Measurements from ENCODE around the gene RP2.

The RP2 gene

DNA sequence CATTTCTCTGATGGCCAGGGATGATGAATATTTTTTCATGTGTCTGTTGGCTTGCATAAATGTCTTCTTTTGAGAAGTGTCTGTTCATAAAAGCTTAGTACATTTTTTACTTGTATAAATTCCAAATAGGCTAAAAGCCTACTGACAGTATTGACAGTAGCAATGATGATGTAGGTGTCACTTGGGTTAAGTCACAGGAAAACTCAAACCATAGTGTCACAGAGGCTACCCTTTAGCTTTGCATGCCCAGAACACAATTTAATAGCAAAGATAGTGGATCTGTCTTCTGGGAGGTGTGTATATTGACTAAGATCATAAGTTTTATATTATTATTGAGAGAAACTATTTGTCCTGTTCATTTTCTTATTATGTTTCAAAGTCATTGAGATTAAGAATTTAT, 8.1 kb downstream of the RP2 start:
- no peak for DNase-seq

DNA sequence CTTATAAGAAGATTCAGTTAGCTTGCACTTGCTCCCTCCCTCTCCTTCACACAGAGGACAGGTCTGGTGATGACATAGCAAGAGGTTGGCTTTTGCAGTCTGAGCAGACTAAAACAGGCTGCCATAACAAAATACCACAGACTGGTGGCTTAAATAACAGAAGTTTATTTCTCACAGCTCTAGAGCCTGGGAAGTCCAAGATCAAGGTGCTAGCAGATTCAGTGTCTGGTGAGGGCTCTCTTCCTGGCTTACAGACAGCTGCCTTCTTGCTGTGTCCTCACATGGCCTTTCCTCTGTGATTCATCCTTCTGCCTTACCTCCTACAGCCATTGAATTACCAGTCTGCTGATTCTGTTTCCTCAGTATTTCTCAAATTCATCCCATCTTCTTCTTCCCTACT, 13.1 kb downstream of the RP2 start:
- DNase-seq, result no peak

DNA sequence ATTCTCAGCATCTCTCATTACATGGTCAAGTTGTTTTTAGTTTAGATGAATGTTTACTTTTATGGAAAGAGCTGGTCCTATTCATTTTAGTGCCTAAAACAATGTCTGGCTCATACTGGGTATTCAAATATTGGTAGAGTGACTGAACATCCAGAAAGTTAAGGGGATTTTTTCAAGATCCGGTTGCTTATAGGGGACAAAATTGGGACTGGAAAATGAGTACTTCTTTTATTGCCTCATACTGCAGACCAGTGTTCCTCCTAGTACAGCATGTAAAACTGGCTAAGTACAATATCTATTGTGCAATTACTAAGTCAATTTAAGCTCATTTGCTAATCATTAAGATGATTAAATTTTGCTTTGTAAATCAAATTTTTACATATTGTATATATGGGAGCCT, 13.9 kb downstream of the RP2 start:
- no peak for DNase-seq

DNA sequence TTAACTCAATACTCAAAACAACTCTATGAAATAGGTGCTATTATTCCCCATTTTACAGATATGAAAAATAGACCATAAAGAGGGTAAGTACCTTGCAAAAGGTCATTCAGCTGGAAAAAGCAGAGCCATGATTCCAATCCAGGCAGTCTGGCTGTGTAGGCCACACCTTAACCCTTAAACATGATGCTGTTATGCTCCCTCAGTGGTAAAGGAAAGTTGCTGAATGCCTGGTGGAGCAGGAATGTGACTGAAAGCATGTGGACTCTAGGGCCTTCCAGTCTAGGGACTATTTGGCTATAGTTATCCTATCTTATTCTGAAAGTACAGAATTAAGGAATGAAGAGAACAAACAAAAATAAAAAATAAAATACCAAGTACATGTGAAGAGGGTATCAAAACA, 19.6 kb downstream of the RP2 start:
- DNase-seq, result no peak

DNA sequence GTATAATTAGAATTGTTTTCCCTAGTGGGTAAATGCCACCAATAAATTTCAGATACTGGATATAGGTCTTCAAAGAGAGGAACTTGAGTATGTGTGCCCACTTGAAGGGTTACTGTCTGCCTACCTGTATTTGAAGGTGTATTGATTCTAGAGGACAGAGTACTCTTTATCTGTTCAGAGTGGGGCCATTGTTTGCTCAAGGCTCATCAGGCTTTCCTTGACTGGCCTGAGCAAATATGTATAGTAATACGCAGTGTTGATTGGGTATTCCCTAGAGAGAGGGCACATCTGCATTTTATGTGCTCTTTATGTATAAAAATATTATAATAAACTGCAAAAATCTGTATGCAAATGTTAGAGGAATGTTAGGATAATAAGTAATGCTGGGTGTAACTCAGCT, 23.7 kb downstream of the RP2 start:
- no peak for DNase-seq

DNA sequence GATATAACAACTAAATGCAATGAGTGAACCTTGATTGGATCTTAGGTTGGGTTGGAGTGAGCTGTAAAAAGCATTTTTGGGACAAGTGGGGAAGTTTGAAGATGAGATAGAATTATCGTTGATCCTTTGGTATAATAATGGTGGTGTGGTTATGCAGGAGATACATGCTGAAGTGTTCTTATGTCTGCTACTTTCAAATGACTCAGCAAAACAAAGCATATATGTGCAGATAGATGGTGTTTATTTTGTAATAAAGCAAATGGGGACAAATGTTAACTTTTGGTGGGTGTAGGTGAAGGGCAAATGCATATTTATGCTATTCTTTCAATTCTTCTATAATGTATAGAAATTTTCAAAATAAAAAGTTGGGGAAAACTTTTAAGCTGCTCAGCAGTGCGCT, 26.2 kb downstream of the RP2 start:
- no peak for DNase-seq

DNA sequence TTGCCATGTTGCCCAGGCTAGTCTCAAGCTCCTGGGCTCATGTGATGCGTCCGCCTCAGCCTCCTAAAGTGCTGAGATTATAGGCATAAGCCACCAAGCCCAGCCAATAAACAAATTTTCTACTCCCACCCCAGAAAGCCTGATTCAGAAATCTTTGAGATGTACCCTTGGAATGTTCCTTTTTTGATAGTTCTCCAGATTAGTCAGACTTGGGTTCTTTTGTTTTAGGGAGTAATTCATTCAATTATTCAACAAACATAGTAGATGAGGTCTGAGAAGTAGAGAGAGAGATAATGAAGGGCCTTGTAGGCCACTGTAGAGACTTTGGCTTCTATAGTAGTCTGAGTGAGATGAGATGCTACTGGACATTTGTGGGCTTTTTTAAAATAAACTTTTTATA, 27.8 kb downstream of the RP2 start:
- DNase-seq, result no peak

DNA sequence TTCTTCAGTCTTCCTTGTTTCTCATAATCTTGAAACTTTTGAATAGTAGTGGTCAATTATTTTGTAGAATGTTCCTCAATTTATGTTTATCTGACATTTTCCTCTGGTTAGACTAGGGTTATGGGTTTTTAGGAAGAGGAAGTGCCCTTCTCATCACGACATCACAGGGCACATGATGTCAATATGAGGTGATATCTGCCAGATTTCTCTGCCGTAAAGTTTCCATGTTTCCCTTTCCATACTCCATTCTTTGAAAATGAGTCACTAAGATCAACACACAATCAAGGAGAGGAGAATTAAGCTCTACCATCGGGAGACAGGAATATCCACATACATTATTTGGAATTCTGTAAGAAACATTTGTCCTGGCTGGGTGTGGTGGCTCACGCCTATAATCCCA, 28.4 kb downstream of the RP2 start:
- DNase-seq, result no peak

DNA sequence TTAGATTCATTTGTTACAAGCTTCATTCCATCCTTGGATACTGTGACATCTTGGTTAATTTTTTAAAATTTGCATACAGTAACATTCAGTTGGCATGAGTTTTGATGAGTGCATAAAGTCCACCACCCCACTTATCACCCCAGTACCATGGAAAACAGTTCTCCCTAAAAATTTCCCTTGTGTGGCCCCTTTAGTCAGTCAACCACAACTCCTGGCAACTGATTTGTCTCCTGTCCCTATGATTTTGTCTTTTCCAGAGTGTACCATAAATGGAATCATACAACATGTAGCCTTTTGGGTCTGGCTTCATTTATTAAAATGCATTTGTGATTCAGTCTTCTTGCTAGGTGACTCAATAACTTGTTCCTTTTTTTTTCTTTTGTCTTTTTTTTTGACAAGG, 29.9 kb downstream of the RP2 start:
- DNase-seq, result no peak

DNA sequence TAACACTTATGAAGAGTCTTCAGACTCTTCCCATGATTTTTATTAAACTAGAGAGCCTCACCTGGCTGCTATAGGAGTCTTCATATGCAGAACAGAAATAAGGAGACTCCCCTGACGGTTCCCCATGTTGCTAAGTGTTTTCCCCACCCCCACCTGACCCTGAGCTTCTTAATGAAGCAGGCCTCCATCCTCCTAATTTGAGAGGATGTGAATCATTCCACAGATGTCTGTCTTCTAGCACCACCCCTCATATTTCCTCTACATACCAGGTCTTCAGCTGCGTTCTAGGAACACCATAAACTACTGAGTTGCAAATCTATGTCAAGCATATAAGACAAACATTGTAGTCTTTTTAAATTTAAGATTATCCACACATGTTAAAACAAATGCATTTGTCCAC, 36.9 kb downstream of the RP2 start:
- no peak for DNase-seq

DNA sequence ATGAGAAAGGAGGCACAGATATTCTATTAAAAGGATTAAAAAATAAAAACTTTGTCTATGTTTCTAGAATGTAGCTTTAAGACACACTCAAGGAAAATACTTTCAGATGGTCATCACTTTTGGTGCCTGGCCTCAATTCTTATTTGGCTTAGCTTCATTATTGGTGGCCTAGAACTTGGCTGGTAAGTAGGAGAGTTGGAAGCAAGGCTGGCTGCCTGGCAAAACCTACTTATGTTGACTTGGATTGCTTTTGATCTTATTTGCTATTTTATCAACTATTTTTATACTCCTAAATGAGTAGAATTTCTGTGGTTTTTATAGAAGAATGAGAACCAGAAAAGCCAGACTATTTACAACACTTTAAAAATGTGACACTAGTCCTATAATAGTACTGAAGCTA, 40.1 kb downstream of the RP2 start:
- no peak for DNase-seq

DNA sequence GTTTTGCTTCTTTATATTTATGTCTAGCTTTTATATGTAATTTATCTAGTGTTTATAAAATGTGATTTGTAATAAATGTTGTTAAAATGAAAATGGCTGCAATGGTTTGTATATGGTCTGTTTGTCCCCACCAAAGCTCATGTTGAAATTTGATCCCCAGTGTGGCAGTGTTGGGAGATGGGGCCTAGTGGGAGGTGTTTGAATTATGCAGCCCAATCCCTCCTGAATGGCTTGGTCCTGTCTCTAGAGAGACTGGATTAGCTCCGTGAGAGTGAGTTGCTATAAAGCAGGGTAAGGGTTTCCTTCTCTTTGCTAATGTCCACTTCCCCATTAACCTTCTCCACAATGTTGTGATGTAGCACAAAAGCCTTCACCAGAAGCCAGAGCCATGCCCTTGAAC, 45.4 kb downstream of the RP2 start:
- DNase-seq, result no peak

DNA sequence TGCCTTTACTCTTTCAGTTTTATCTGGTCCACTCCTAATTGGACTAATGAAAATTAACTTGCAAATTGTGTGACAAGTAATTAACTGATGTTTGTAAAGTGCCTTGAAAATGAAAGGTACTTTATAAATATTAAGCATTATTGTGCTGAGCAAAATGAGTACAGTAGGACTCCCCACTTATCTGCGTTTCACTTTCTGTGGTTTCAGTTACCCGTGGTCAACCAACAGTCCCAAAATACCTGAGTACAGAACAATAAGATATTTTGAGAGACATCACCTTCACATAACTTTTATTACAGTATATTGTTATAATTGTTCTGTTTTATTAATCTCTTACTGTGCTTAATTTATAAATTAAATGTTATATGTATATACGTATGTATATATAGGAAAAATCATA, 48.0 kb downstream of the RP2 start:
- no peak for DNase-seq

DNA sequence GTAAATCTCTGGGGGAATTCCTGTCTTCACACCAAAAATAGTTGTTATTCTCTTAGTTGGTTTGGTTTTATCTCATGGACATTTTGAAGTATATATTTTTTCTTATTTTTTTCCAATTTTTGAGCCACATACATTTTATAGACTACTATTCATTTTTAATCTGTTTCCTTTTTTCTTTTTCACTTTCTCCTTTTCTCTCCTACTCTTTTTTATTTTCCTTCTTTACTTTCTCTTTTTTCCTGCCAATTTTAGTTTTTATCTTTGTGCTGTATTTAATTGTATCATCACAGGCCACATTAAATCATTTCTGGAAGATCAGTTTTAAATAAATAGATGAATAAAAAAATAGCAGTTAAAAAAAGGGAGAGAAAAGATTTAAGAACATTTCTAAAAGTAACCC, 61.4 kb downstream of the RP2 start:
- no peak for DNase-seq

DNA sequence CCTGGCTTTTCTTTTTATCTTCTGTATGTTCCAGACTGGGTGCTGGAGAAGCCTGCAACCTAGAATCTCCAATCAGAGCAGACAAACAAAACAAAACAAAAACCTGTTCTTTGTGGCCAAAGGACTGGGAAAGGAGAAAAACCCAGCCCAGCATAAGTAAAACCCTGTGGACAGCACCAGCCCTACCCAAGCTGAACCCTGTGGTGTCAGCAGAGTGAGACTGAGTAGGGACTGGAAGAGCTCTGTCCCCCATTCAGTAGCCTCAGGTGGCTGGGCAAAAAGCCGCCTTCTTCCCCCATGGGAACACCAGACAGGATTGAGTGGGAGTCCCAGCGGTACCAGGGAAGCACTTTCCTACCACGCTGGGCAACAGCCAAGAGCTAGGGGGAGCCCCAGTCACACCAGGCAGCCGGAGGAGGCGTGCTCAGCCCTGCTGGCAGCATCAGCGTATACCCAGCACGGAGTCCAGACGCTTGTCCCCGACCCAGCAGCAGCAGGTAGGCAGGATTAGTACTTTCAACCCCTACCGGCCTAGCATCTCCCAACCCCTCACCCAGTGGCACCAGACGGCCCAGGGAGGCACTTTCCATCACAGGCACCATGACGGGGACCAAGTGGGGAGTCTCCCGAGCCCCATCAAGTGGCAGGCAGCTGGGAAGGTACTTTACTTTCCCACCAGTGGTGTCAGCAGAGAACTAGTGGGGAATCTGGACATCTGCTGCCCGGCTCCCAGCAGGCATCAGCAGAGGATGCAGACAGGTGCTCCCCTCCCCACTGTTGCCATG, 66.8 kb downstream of the RP2 start:
- peak; percentile 32 for DNase-seq

DNA sequence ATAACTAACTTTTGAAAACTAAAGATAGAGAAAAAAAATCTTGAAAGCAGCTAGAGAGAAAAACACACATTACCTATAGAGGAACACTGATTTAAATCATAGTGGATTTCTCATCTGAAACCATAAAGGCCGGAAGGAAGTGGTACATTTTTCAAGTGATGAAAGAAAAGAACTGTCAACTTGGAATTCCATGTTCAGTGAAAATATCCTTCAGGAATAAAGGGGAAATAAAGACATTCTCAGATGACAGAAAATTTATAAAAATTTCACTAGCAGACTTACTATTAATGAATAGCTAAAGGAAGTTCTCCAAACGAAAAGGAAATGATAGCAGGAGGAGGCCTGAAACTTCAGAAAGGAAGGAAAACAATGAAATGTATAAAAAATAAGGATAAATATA, 67.8 kb downstream of the RP2 start:
- no peak for DNase-seq

DNA sequence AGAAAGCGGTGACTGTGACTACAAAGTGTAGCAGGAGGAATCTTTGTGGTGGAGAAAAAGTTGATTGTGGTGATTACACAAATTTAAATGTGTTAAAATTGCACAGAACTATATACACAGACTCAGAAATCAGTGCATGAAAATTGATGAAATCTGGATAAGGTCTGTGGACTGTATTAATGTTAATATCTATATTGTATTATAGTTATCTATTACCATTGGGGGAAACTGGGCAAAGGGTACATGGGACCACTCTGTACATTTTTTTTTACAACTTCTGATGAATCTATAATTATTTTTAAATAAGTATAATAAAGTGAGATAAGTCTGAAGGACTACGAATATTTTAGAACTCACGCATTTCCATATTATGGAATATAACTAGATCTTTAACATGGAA, 73.6 kb downstream of the RP2 start:
- DNase-seq, result no peak

DNA sequence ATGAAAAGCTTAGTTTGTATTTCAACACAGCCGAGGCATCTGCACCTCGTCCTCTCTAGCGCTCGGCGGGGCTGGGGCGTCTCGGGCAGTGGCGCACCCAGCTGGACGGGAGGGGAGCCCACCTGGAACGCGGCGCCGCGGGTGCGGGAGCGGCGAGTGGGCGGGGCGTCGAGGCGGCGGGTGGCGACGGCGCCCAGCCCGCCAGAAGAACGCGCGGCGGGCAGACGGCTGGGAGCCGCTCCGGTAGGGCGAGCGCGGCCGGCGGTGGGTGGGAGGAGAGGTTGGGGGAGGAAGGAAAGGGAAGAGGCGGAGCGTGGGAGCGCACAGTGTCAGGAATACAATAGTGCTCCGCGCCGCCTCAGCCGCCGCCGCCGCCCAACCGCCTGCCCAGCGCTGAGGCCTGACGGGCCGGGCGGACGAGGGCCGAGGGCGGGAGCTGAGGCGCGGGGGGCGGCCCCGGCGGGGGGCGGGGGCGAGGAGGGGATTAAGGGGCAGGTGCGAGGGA, 75.3 kb downstream of the RP2 start, which contains the start of gene JADE3:
TSS of gene JADE3 (plus strand) at position 324 of the 505 bp plus-strand sequence. CDS start 72,474 bp downstream, outside the sequence.
- no peak for DNase-seq

DNA sequence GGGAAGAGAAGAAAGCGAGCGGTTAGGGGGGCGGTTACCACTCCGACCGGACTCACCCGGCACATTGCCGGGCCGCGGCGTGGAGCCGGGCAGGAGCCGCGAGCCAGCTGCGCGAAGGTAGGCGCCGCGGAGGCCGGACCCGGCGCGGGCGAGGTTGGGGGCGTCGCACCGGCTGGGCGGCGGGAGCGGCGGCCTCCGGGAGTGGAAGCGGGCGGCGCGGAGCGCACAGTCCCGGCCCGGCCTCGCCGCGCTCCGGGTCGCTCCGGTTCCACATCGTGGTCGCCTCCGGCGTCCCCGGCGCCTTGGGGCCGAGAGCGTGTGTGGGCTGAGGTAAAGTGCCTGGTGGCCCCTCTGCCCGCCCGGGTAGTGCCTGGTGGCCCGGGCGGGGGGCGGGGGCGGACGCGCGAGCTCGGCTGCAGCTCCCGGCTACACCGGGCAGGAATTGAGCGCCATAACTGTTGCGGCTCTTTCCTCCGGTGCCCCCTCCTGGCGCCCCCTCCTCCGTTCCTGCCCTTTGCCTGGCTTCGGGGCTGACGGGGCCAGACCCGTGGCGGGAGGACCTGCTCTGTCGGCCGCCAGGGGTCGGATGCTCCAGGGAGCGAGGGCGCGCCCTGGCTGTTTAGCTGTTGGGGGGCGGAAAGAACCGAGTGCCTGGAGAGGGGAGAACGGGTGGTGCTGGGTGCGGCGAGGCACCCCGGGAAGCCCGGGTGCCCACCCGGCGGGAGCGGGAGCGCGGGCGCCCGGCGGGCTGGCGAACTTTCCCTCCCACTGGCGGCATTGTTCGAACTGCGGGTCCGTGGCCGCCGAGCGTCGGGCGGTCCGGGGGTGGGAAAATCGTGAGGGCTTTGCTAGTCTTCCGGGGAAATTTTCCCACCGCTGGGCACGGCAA, 76.0 kb downstream of the RP2 start:
- no peak for DNase-seq

DNA sequence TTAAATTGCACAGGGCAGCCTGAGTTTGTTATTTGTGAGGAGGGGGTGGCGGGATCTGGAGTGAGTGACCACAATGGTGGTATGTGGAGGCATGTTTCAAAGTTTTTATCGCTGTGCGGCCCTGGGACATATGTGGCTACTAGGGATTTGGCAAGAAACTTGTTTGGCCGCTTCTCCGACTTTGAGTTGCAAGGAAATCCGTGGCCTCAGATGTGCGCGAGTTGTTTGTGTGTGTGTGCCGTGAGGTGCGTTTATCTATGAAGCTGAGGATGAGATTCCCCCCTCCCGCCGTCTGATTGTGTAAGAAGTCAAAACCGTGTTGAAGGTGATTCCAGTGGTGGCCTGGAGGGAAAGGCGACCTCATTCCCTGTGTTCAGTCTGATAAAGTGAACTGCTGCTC, 76.8 kb downstream of the RP2 start:
- DNase-seq, result no peak

DNA sequence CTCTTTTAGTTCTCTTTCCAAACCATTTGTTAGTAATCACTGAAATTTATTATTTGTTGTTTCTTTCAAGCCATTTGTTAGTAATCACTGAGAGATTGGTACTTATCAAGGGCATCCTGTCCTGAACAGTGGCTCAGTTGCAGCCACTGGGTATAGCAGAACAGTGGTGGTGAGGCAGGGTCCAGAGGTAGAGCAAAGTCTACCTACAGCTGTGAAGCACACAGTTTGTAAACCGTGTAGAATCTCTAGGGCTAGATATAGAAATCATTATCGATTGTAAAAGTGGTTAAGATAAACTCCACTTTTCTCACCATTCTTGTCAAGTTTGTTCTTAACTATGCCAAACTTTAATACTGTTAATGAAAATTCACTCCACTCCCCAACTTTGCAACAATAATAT, 79.4 kb downstream of the RP2 start:
- DNase-seq, result no peak

DNA sequence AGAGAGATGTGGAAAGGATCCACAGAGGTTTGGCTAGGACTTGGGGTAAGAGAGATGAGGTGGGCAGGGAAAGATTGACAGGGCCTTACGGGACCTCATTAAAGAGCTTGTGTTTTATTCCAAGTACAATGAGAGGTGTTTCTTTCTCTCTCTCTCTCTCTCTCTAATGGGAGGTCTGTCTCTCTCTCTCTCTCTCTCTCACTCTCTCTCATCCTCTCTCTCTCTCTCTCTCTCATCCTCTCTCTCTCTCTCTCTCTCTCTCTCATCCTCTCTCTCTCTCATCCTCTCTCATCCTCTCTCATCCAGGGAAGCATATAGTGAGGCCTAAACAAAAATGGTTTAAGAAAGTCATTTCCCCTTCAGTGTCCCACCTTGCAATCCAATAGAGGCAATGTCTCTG, 80.8 kb downstream of the RP2 start:
- no peak for DNase-seq

DNA sequence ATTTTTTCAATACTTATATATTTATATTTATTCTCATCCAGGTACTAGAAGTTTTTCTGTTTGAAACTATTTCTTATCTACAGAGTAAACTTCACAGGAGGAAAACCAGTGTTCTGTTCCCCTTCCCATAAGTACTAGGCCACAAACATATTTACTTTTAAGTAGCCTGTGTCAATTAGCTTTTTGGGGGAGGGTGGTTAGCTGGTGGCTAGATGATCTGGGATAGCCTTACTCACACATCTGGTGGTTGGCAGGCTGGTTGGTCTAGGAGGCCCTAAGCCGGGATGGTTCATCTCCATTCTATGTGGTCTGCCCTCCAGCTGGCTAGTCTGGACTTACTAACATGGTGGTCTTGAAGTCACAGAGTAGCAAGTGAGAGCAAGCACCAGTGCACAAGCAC, 81.6 kb downstream of the RP2 start:
- no peak for DNase-seq

DNA sequence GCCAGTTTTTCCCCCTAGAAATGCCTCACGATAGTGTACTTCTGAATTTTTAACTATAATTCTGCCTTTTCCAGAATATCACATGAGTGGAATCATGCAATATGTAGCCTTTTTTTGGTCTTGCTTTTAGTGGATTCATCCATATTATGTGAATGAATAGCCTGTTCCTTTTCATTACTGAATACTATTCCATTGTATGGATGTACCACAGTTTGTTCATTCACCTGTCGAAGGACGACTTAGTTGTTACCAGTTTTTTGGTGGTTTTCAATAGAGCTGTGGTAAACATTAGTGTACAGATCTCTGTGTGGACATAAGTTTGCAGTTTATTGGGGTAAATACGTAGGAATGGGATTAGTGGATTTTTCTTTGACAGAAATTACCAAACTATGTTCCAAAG, 83.4 kb downstream of the RP2 start:
- DNase-seq, result no peak
